Progenitor cell of endocrine pancreas (in vitro differentiated cells): ENCODE measurements around the gene SDF4. TPM values are rescaled to one million over a fixed set of nuclear protein-coding genes. Genes with fewer than 3 reads are reported as not detected.

Experiments
- DNase-seq: peaks from one replicate; pipeline ENCODE4 v3.0.0; 2021; ENCODE audit warnings: low spot score; ENCODE audit not compliant: unreplicated experiment
- H3K27ac Mint-ChIP-seq: 2 replicates; pipeline ENCODE4 v1.8.0; 2021; ENCODE audit warnings: mild to moderate bottlenecking, moderate library complexity, mixed read lengths
- H3K27me3 Mint-ChIP-seq: 2 replicates; pipeline ENCODE4 v1.8.0; 2021; ENCODE audit warnings: mixed read lengths
- H3K36me3 Mint-ChIP-seq: 2 replicates; pipeline ENCODE4 v1.8.0; 2022; ENCODE audit warnings: mixed read lengths; ENCODE audit not compliant: insufficient read depth
- H3K4me1 Mint-ChIP-seq: 2 replicates; pipeline ENCODE4 v1.8.0; 2021; ENCODE audit warnings: low read depth, mixed read lengths
- H3K4me3 Mint-ChIP-seq: 2 replicates; pipeline ENCODE4 v1.8.0; 2021; ENCODE audit warnings: low read depth, mild to moderate bottlenecking, moderate library complexity, mixed read lengths
- H3K9me3 Mint-ChIP-seq: 2 replicates; pipeline ENCODE4 v1.8.0; 2021; ENCODE audit warnings: low read depth, mixed read lengths
- total RNA-seq: library from RNA; stranded (reverse); gene quantifications from 2 replicates; pipeline ENCODE4 v1.2.1, GENCODE V29; 2021
- TF ChIP-seq, protein P1 (sequence below): fragments of 200-600 bp; sonication (generic); IDR thresholded peaks from one replicate; pipeline ENCODE4 v1.5.0; 2021; ENCODE audit warnings: antibody characterized with exemption, mild to moderate bottlenecking; ENCODE audit not compliant: unreplicated experiment

The SDF4 gene
- total RNA-seq, 1 donor from 2014 or later = 107 TPM

DNA sequence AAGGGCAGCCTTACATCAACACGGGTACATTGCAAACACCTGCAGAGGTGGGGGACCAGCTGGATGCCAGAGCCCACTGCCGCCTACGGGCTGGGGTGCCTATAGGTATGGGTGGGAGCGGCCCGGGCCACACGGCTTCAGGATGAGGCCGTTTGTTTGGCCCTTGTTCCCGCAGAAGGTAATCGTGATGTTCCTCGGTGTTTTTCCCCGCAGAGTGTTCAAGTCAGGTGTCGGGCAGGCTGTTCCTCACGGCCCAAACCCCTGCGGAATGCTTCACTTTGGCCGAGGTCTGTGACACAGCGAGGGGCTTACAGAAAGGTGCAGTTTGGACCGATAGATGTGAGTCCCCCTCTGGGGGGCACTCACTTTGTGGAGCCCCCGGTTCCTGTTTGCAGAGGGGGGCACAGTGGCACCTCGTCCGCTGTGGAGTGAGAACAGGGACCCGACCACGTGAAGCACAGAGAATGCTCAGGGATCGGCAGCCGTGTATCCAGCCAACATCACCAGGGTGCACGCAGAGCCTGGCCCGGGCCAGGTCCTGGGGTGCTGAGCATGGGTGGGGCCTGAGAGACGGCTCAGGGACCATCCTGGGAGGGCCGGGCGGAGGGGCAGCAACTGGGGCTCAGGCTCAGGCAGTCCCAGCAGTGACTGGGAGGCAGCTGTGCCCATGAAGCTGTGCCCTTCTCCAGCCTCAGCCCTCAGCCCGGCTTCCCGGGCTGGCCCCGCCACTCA lies 58.6 kb downstream of the SDF4 start:
- Mint-ChIP-seq H3K27me3 (peaks cover 4% of the 10 kb centered on the region), H3K27ac (peak overlapping the region; percentile 78), H3K36me3 (peaks cover 3% of the 10 kb centered on the region), H3K9me3 (no peaks in the 10 kb centered on the region), H3K4me1 (peaks cover 7% of the 10 kb centered on the region), H3K4me3 (no peak overlapping the region)
- no peak for DNase-seq
- TF ChIP-seq, protein P1, sequence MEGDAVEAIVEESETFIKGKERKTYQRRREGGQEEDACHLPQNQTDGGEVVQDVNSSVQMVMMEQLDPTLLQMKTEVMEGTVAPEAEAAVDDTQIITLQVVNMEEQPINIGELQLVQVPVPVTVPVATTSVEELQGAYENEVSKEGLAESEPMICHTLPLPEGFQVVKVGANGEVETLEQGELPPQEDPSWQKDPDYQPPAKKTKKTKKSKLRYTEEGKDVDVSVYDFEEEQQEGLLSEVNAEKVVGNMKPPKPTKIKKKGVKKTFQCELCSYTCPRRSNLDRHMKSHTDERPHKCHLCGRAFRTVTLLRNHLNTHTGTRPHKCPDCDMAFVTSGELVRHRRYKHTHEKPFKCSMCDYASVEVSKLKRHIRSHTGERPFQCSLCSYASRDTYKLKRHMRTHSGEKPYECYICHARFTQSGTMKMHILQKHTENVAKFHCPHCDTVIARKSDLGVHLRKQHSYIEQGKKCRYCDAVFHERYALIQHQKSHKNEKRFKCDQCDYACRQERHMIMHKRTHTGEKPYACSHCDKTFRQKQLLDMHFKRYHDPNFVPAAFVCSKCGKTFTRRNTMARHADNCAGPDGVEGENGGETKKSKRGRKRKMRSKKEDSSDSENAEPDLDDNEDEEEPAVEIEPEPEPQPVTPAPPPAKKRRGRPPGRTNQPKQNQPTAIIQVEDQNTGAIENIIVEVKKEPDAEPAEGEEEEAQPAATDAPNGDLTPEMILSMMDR = no peak

DNA sequence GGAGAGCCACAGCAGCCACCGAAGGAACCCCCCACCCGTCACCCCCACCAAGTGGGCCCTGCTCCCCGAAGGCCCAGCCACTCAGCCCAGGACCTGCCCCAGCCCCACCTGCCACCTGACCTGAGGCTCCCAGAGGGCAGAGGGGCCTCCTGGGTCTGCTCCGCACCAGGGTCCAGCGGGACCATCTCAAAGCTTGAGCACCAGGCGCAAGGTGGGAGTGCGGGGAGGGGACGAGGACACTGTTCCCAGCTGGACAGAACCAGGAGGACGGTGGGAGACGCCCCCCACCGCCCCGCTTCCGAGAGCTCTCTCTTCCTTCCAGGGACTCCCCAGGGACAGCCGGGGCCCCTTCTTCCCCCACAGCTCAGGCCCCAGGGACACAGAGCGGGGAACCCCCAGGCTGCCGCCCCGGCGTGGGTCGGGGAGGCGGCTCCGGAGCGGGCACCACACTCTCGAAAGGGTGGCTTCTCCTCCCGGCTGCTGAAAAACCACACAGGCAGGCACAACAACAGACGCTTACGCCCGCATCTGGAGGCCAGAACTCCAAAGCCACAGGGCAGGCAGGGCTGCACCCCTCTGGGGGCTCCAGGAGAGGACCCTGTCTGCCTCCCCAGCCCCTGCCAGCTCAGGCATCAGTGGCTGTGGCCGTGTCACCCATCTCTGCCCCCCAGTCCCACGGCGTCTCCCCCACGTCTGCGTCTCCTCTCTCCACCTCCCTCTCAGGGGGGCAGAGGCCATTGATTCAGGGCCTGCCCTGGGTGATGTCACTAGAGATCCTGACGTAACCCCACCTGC lies 60.1 kb downstream of the SDF4 start:
- Mint-ChIP-seq H3K9me3 (no peaks in the 10 kb centered on the region), H3K27ac (no peak overlapping the region), H3K27me3 (peaks cover under 1% of the 10 kb centered on the region), H3K36me3 (peaks cover 2% of the 10 kb centered on the region), H3K4me3 (no peak overlapping the region), H3K4me1 (peaks cover 6% of the 10 kb centered on the region)
- no peak for DNase-seq
- TF ChIP-seq, protein P1 = no peak

DNA sequence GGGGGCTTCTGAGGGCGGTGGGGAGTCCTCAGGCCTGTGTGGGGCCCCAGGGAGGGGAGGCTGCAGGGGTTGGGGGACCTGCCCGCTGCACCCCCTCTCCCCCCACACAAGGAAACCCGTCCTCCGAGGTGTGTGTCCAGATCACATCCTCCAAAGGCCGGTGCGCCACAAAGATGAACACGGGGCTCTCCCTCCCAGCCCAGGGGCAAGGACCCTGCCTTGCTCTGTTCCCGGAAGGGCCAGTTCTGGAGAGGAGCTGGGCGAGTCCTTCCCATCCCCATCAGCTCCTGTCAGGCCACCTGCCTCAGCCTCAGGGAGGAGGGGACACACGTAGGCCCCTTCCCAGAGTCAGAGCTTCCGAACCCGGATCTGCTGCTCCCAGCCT lies 60.6 kb downstream of the SDF4 start:
- DNase-seq = no peak
- peaks cover 1% of the 10 kb centered on the region for H3K36me3 Mint-ChIP-seq
- TF ChIP-seq, protein P1 = no peak
- peaks cover 5% of the 10 kb centered on the region for H3K4me1 Mint-ChIP-seq
- no peaks in the 10 kb centered on the region for H3K9me3 Mint-ChIP-seq
- no peaks in the 10 kb centered on the region for H3K27me3 Mint-ChIP-seq
- no peak overlapping the region for H3K27ac Mint-ChIP-seq
- no peak overlapping the region for H3K4me3 Mint-ChIP-seq

DNA sequence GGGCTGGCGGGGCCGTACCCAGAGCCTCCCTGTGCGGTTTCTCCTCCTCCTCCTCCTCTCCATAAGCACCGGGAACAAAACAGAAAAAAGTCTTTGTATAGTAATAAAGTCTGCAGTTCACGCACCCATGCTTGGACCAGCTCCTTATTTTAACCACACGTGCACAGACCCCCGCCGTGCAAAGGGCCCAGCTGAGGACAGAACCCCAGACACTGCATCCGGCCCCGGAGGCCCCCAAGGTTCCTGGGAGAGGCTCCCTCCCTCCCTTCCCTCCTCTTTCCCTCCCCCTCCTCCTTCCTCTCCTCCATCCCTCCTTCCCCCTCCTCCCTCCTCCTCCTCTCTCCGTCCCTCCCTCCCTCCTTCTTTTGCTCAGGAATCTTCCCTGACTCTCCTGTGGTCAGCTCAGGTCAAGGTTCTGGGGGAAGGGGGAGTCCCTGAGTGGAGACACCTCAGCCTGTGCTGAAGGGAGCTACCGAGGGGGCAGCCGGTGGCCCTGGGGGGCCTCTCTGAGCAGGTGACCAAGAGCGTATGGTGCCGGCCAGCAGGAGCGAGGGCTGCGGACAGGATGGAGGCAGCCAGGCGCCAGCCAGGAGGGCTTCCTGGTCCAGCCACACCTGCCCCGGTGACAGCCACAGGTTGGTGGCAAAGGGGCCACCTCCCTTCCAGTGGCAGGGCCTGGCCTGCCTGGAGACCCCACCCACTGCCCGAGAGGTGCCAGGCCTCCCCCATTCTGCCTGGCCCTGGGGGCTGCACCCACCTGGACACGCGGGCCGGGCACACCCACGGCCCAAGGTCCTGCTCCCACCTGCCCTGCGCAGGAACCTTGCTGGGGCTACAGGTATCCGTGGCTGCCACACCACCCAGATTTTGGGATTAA lies 61.3 kb downstream of the SDF4 start:
- peaks cover 3% of the 10 kb centered on the region for H3K36me3 Mint-ChIP-seq
- no peaks in the 10 kb centered on the region for H3K27me3 Mint-ChIP-seq
- no peak overlapping the region for H3K4me3 Mint-ChIP-seq
- no peak for DNase-seq
- H3K4me1 Mint-ChIP-seq = peaks cover 11% of the 10 kb centered on the region
- peak overlapping the region; percentile 16 for H3K27ac Mint-ChIP-seq
- TF ChIP-seq, protein P1 = no peak
- no peaks in the 10 kb centered on the region for H3K9me3 Mint-ChIP-seq
